ENCODE measurements around the gene CAMK4.

Gene CAMK4

GRCh38 chr5:111518777-111519176 lies 294.6 kb downstream of the CAMK4 start:
- H3K9me3 ChIP-seq (ENCODE audit: low read length), result no peaks in the 10 kb centered on the region
- no peak overlapping the region for H2AFZ ChIP-seq (ENCODE audit: low read depth, low read length)
- peaks cover 5% of the 10 kb centered on the region for H3K4me1 ChIP-seq (ENCODE audit: insufficient read depth, low read length)
- no peaks in the 10 kb centered on the region for H3K27me3 ChIP-seq (ENCODE audit: insufficient read depth, low read length)
- no peaks in the 10 kb centered on the region for H3K36me3 ChIP-seq (ENCODE audit: insufficient read depth, low read length)
- H3K4me3 ChIP-seq (ENCODE audit: low read length), result no peak overlapping the region

DNA sequence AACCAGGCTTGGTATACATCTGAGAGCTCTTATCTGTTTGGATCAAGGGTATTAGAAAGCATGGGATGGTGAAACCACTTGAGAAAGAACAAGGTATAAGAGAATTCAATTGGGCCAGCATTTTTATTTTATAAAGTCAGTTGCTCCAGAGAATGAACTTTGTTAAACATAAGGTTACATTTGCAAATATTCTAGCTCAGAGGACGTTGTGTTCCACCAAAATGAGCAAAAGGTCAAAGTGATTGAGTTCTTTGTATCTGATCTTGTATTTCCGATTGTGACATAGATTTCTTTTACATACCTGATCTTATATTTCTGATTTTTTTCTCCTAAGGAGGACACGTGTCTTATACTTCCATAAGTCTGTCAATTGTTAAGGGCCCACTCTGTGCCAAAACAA lies 296.7 kb downstream of the CAMK4 start:
- peaks cover under 1% of the 10 kb centered on the region for H3K4me1 ChIP-seq (ENCODE audit: insufficient read depth, low read length)
- H3K4me3 ChIP-seq (ENCODE audit: low read length), result no peak overlapping the region
- H3K36me3 ChIP-seq (ENCODE audit: insufficient read depth, low read length), result no peaks in the 10 kb centered on the region
- no peaks in the 10 kb centered on the region for H3K27me3 ChIP-seq (ENCODE audit: insufficient read depth, low read length)
- H2AFZ ChIP-seq (ENCODE audit: low read depth, low read length), result no peak overlapping the region
- H3K9me3 ChIP-seq (ENCODE audit: low read length), result no peaks in the 10 kb centered on the region

DNA sequence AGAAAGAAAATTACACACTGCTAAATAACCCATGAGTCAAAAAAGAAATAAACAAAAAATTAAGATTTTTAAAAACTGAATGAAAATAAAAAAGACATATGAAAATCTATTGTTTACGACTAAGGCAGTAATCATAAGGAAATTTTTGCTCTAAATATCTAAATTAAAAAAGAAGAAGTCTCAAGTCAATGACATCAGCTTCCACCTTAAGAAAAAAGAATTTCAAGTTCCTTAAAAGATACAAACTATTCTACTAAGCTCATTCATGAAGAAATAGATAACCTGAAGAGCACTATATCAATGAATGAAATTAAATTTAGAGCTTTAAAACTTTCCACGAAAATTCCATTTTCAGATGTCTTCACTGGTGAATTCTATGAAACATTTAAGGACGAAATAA lies 303.9 kb downstream of the CAMK4 start:
- no peak overlapping the region for H2AFZ ChIP-seq (ENCODE audit: low read depth, low read length)
- no peaks in the 10 kb centered on the region for H3K27me3 ChIP-seq (ENCODE audit: insufficient read depth, low read length)
- no peaks in the 10 kb centered on the region for H3K36me3 ChIP-seq (ENCODE audit: insufficient read depth, low read length)
- H3K4me3 ChIP-seq (ENCODE audit: low read length), result no peak overlapping the region
- peaks cover 10% of the 10 kb centered on the region for H3K4me1 ChIP-seq (ENCODE audit: insufficient read depth, low read length)
- no peaks in the 10 kb centered on the region for H3K9me3 ChIP-seq (ENCODE audit: low read length)

- Histone ChIP-seq H3K36me3 (ENCODE audit: insufficient read depth, low read length) (no peaks in the 10 kb centered on the region), H3K4me3 (ENCODE audit: low read length) (no peak overlapping the region), H3K4me1 (ENCODE audit: insufficient read depth, low read length) (peaks cover 10% of the 10 kb centered on the region), H3K27me3 (ENCODE audit: insufficient read depth, low read length) (no peaks in the 10 kb centered on the region), H3K9me3 (ENCODE audit: low read length) (no peaks in the 10 kb centered on the region), H2AFZ (ENCODE audit: low read depth, low read length) (no peak overlapping the region)
These were observed 306.1 kb downstream of the CAMK4 start for GRCh38 chr5:111530298-111530740.

- Histone ChIP-seq H3K4me3 (ENCODE audit: low read length) (no peak overlapping the region), H2AFZ (ENCODE audit: low read depth, low read length) (no peak overlapping the region), H3K4me1 (ENCODE audit: insufficient read depth, low read length) (peaks cover 6% of the 10 kb centered on the region), H3K9me3 (ENCODE audit: low read length) (no peaks in the 10 kb centered on the region), H3K36me3 (ENCODE audit: insufficient read depth, low read length) (no peaks in the 10 kb centered on the region), H3K27me3 (ENCODE audit: insufficient read depth, low read length) (no peaks in the 10 kb centered on the region)
These were observed 308.9 kb downstream of the CAMK4 start for GRCh38 chr5:111532886-111533582.

- Histone ChIP-seq H2AFZ (ENCODE audit: low read depth, low read length) (no peak overlapping the region), H3K36me3 (ENCODE audit: insufficient read depth, low read length) (no peaks in the 10 kb centered on the region), H3K27me3 (ENCODE audit: insufficient read depth, low read length) (no peaks in the 10 kb centered on the region), H3K9me3 (ENCODE audit: low read length) (no peaks in the 10 kb centered on the region), H3K4me3 (ENCODE audit: low read length) (no peak overlapping the region), H3K4me1 (ENCODE audit: insufficient read depth, low read length) (peaks cover 6% of the 10 kb centered on the region)
These were observed 311.8 kb downstream of the CAMK4 start for GRCh38 chr5:111535879-111536549.

- Histone ChIP-seq H3K4me1 (ENCODE audit: insufficient read depth, low read length) (peaks cover 5% of the 10 kb centered on the region), H3K27me3 (ENCODE audit: insufficient read depth, low read length) (no peaks in the 10 kb centered on the region), H2AFZ (ENCODE audit: low read depth, low read length) (no peak overlapping the region), H3K4me3 (ENCODE audit: low read length) (no peak overlapping the region), H3K36me3 (ENCODE audit: insufficient read depth, low read length) (no peaks in the 10 kb centered on the region), H3K9me3 (ENCODE audit: low read length) (no peaks in the 10 kb centered on the region)
These were observed 313.2 kb downstream of the CAMK4 start for GRCh38 chr5:111537141-111538024.

All from neuron (in vitro differentiated cells).